ENCODE measurements around the gene MRPL18. TPM values are rescaled to one million over a fixed set of nuclear protein-coding genes. Genes with fewer than 3 reads are reported as not detected.

MRPL18 gene
- total RNA-seq, 4 donors from 2014 or later: 58.0 to 107 (median 66.3) TPM

DNA sequence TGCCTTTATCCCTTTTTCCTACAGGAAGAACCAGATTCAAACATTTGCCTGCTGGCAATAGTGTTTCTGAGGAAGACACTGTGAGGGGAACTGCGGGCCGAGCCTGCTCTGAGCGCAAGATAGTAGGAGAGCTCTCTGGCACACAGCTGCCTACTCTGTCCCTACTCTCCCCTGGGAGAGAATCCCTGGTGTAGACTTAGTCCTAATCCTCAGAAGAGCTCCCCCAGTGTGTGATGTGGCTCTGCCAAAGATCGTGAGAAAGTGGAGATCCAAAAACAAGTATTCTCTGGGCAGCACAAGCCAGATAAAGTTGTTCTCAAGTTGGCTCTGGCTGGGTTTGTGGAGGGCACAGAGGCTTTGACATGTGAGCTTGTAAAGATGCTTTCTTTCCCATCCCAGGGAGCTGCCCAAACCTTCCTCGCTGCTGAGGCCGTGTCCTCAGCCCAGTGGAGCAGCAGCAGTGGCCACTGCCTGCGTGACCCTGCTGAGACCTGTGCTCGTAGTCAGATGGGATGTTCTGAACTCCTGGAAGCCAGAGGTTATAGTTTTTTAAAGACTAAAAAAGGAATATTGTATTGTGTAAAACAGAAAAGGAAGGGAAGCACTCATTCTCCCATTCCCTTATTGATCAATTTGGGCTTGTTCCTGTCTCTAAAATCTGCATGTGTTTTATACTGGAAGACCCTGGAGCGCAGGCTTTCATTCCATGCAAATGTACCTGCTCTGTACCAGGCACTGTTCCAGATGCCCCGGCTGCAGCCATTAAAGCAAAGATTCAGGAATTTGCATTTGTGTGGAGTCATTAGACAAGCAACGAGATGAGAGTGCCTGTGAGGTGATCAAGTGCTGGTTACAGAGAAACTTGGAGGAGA is 40.5 kb downstream of the MRPL18 start:
- TF ChIP-seq CTCF (IDR thresholded peaks at IDR 0.05) (no peak), EP300 (IDR thresholded peaks at IDR 0.05) (no peak), POLR2A (IDR thresholded peaks at IDR 0.05) (no peak), POLR2AphosphoS5 (IDR thresholded peaks at IDR 0.05) (no peak)
- WGBS, 2 donors (ENCODE audit: low coverage in 1 of 2): 67 to 68% methylated on average over 3 to 4 of the region's 11 CpGs
- Histone ChIP-seq H3K4me3 (no peak overlapping the region), H3K27me3 (peaks cover 6% of the 10 kb centered on the region), H3K4me1 (no peaks in the 10 kb centered on the region), H3K9me3 (no peaks in the 10 kb centered on the region), H3K36me3 (no peaks in the 10 kb centered on the region), H3K27ac (no peak overlapping the region)
- ATAC-seq: no peak

DNA sequence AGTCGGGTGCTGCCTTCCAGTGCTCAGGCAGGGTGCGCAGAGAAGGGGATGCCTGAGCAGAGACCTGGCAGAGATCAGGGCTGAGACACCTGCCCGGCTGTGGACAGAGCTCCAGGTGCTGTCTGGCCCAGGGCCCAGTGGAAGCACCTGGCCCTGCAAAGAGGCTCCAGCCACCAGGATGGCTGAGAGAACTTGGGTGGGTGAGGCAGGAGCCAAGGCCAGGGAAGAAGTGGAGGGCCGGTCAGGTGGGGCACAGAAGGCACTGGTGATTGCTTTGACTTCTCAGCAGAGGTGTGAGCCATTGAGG is 41.1 kb downstream of the MRPL18 start:
- H3K36me3 ChIP-seq: no peaks in the 10 kb centered on the region
- 96% methylated on average over 3 of the region's 4 CpGs; no CpG with 5 or more reads in 1 of the 2 donors for WGBS, 2 donors (ENCODE audit: low coverage in 1 of 2)
- H3K4me3 ChIP-seq: no peak overlapping the region
- no peak overlapping the region for H3K27ac ChIP-seq
- peaks cover 6% of the 10 kb centered on the region for H3K27me3 ChIP-seq
- H3K4me1 ChIP-seq: no peaks in the 10 kb centered on the region
- ATAC-seq: no peak
- no peaks in the 10 kb centered on the region for H3K9me3 ChIP-seq
- no peak for TF ChIP-seq EP300 (IDR thresholded peaks at IDR 0.05)
- no peak for TF ChIP-seq POLR2A (IDR thresholded peaks at IDR 0.05)
- no peak for TF ChIP-seq POLR2AphosphoS5 (IDR thresholded peaks at IDR 0.05)
- no peak for TF ChIP-seq CTCF (IDR thresholded peaks at IDR 0.05)

- Histone ChIP-seq H3K36me3 (no peaks in the 10 kb centered on the region), H3K27ac (no peak overlapping the region), H3K4me1 (no peaks in the 10 kb centered on the region), H3K9me3 (no peaks in the 10 kb centered on the region), H3K27me3 (peaks cover 6% of the 10 kb centered on the region), H3K4me3 (no peak overlapping the region)
- ATAC-seq: no peak
- TF ChIP-seq CTCF (IDR thresholded peaks at IDR 0.05): no peak
- TF ChIP-seq POLR2AphosphoS5 (IDR thresholded peaks at IDR 0.05): no peak
- no peak for TF ChIP-seq POLR2A (IDR thresholded peaks at IDR 0.05)
- TF ChIP-seq EP300 (IDR thresholded peaks at IDR 0.05): no peak
- WGBS, 2 donors (ENCODE audit: low coverage in 1 of 2): 55 to 58% methylated on average over 2 to 4 of the region's 4 CpGs
Observed at GRCh38 chr6:159832946-159833345, 42.7 kb downstream of the MRPL18 start.

- Histone ChIP-seq H3K4me3 (no peak overlapping the region), H3K9me3 (no peaks in the 10 kb centered on the region), H3K36me3 (no peaks in the 10 kb centered on the region), H3K27ac (no peak overlapping the region), H3K4me1 (no peaks in the 10 kb centered on the region), H3K27me3 (peaks cover 6% of the 10 kb centered on the region)
- no peak for ATAC-seq
- 63 to 66% methylated on average over 2 of the region's 2 CpGs for WGBS, 2 donors (ENCODE audit: low coverage in 1 of 2)
- TF ChIP-seq CTCF (IDR thresholded peaks at IDR 0.05) (no peak), EP300 (IDR thresholded peaks at IDR 0.05) (no peak), POLR2AphosphoS5 (IDR thresholded peaks at IDR 0.05) (no peak), POLR2A (IDR thresholded peaks at IDR 0.05) (no peak)
Observed at GRCh38 chr6:159833556-159833955, 43.3 kb downstream of the MRPL18 start.

GRCh38 chr6:159833997-159834603 is 43.8 kb downstream of the MRPL18 start:
- Histone ChIP-seq H3K36me3 (no peaks in the 10 kb centered on the region), H3K4me1 (no peaks in the 10 kb centered on the region), H3K4me3 (no peak overlapping the region), H3K27me3 (peaks cover 6% of the 10 kb centered on the region), H3K27ac (no peak overlapping the region), H3K9me3 (no peaks in the 10 kb centered on the region)
- WGBS, 2 donors (ENCODE audit: low coverage in 1 of 2): 100% methylated on average over 2 of the region's 5 CpGs; no CpG with 5 or more reads in 1 of the 2 donors
- ATAC-seq: no peak
- no peak for TF ChIP-seq POLR2A (IDR thresholded peaks at IDR 0.05)
- no peak for TF ChIP-seq POLR2AphosphoS5 (IDR thresholded peaks at IDR 0.05)
- no peak for TF ChIP-seq CTCF (IDR thresholded peaks at IDR 0.05)
- no peak for TF ChIP-seq EP300 (IDR thresholded peaks at IDR 0.05)
